IMR-90 (cell line): Measurements from ENCODE around the gene EXOC3L4.
"Not testable (repeated sequence)": the region's sequence is repeated elsewhere in the genome, so short reads cannot be mapped to it uniquely, and the experiment has no call there.

Experiments used
- BHLHE40 ChIP-seq: fragments of 150-350 bp; IDR thresholded peaks from 2 replicates; pipeline ENCODE4 v1.6.1; 2016; ENCODE audit warnings: mild to moderate bottlenecking, low read depth, low read length
- CEBPB ChIP-seq: IDR thresholded peaks from 2 replicates; pipeline ENCODE4 v1.6.1; 2012; ENCODE audit warnings: low read depth, low read length, improper control_type of control experiment
- CHD1 ChIP-seq: IDR thresholded peaks from 2 replicates; pipeline ENCODE4 v1.6.1; 2012; ENCODE audit warnings: low read depth, low read length, improper control_type of control experiment
- FOS ChIP-seq: fragments of 150-350 bp; IDR thresholded peaks from 2 replicates; pipeline ENCODE4 v1.6.1; 2016; ENCODE audit warnings: low read depth, low read length
- MAFK ChIP-seq: IDR thresholded peaks from 2 replicates; pipeline ENCODE4 v1.6.1; 2012; ENCODE audit warnings: low read depth, low read length, improper control_type of control experiment
- MXI1 ChIP-seq: IDR thresholded peaks from 2 replicates; pipeline ENCODE4 v1.6.1; 2012; ENCODE audit warnings: low read depth, mild to moderate bottlenecking, low read length, moderate library complexity, borderline replicate concordance
- NFE2L2 ChIP-seq: fragments of 150-350 bp; IDR thresholded peaks from 2 replicates; pipeline ENCODE4 v1.6.1; 2016; ENCODE audit warnings: low read depth, mild to moderate bottlenecking, low read length
- POLR2A ChIP-seq: IDR thresholded peaks from 2 replicates; pipeline ENCODE4 v1.6.1; 2012; ENCODE audit warnings: mild to moderate bottlenecking, low read depth, low read length
- RAD21 ChIP-seq: IDR thresholded peaks from 2 replicates; pipeline ENCODE4 v1.6.1; 2012; ENCODE audit warnings: low read length, improper control_type of control experiment
- RCOR1 ChIP-seq: IDR thresholded peaks from 2 replicates; pipeline ENCODE4 v1.6.1; 2012; ENCODE audit warnings: mild to moderate bottlenecking, low read length, improper control_type of control experiment; ENCODE audit not compliant: insufficient replicate concordance
- SMC3 ChIP-seq: fragments of 150-350 bp; IDR thresholded peaks from 2 replicates; pipeline ENCODE4 v1.6.1; 2016; ENCODE audit warnings: low read depth, mild to moderate bottlenecking, antibody characterized with exemption, low read length, moderate library complexity
- TF ChIP-seq, protein P1 (sequence below): conservative IDR thresholded peaks from 2 replicates; pipeline ENCODE4 v1.5.1; 2012; ENCODE audit warnings: mild to moderate bottlenecking, low read depth, low read length, improper control_type of control experiment
- TF ChIP-seq, protein P2 (sequence below): fragments of 150-350 bp; IDR thresholded peaks from 2 replicates; pipeline ENCODE4 v1.6.1; 2017; ENCODE audit warnings: mild to moderate bottlenecking, antibody characterized with exemption, low read length, low read depth
- TF ChIP-seq, protein P3 (sequence below): fragments of 150-350 bp; IDR thresholded peaks from 2 replicates; pipeline ENCODE4 v1.6.1; 2016; ENCODE audit warnings: low read depth, mild to moderate bottlenecking, low read length, moderate library complexity, borderline replicate concordance

DNA sequence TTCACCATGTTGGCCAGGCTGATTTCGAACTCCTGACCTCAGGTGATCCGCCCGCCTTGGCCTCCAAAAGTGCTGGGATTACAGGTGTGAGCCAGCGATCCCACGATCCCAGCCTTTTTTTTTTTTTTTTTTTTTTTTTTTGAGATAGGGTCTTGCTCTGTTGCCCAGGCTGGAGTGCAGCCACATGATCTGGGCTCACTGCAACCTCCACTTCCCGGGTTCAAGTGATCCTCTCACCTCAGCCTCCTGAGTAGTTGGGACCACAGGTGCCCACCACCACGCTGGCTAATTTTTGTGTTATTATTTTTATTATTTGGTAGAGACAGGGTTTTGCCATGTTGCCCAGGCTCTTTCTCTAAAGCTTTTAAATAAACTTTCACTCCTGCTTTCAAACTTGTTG lies 23.0 kb downstream of the EXOC3L4 start:
- TF ChIP-seq MXI1, FOS, POLR2A, BHLHE40, MAFK, SMC3, RCOR1, RAD21, NFE2L2, CEBPB, CHD1: not testable (repeated sequence)
- TF ChIP-seq, protein P1, sequence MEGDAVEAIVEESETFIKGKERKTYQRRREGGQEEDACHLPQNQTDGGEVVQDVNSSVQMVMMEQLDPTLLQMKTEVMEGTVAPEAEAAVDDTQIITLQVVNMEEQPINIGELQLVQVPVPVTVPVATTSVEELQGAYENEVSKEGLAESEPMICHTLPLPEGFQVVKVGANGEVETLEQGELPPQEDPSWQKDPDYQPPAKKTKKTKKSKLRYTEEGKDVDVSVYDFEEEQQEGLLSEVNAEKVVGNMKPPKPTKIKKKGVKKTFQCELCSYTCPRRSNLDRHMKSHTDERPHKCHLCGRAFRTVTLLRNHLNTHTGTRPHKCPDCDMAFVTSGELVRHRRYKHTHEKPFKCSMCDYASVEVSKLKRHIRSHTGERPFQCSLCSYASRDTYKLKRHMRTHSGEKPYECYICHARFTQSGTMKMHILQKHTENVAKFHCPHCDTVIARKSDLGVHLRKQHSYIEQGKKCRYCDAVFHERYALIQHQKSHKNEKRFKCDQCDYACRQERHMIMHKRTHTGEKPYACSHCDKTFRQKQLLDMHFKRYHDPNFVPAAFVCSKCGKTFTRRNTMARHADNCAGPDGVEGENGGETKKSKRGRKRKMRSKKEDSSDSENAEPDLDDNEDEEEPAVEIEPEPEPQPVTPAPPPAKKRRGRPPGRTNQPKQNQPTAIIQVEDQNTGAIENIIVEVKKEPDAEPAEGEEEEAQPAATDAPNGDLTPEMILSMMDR, result not testable (repeated sequence)
- TF ChIP-seq, protein P2, sequence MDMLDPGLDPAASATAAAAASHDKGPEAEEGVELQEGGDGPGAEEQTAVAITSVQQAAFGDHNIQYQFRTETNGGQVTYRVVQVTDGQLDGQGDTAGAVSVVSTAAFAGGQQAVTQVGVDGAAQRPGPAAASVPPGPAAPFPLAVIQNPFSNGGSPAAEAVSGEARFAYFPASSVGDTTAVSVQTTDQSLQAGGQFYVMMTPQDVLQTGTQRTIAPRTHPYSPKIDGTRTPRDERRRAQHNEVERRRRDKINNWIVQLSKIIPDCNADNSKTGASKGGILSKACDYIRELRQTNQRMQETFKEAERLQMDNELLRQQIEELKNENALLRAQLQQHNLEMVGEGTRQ, result not testable (repeated sequence)
- TF ChIP-seq, protein P3, sequence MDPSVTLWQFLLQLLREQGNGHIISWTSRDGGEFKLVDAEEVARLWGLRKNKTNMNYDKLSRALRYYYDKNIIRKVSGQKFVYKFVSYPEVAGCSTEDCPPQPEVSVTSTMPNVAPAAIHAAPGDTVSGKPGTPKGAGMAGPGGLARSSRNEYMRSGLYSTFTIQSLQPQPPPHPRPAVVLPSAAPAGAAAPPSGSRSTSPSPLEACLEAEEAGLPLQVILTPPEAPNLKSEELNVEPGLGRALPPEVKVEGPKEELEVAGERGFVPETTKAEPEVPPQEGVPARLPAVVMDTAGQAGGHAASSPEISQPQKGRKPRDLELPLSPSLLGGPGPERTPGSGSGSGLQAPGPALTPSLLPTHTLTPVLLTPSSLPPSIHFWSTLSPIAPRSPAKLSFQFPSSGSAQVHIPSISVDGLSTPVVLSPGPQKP, result not testable (repeated sequence)
